OCI-LY7 (cell line): ENCODE data around the gene RSPH9.

Source experiments
- CTCF ChIP-seq: fragments of 200-600 bp; sonication (generic); conservative IDR thresholded peaks from 2 replicates; pipeline ENCODE4 v1.5.1; 2014; ENCODE audit warnings: mild to moderate bottlenecking, antibody characterized with exemption, low read length, moderate library complexity, mixed read lengths
- EZH2phosphoT487 ChIP-seq: fragments of 200-600 bp; sonication (generic); IDR thresholded peaks from 2 replicates; pipeline ENCODE4 v1.6.1; 2018; ENCODE audit warnings: low read depth, borderline replicate concordance, mild to moderate bottlenecking, mixed run types, antibody characterized with exemption, low read length, moderate library complexity, mixed read lengths

- TF ChIP-seq CTCF (0 out of 2 replicates have a peak, but pooled peaks have one; percentile 5), EZH2phosphoT487 (no peak)
Observed at GRCh38 chr6:43714311-43715055, 69.6 kb downstream of the RSPH9 start.
